ENCODE data around the gene DCUN1D3. TPM values are rescaled to one million over a fixed set of nuclear protein-coding genes. Genes with fewer than 3 reads are reported as not detected.

The DCUN1D3 gene
- total and polyA plus RNA-seq, 9 donors = 2.6 to 18.2 (median 12.2) TPM

GRCh38 chr16:20944861-20945574 is 44.9 kb upstream of the DCUN1D3 start:
- H3K27ac ChIP-seq = no peak overlapping the region
- H3K4me3 ChIP-seq = no peak overlapping the region
- no peaks in the 10 kb centered on the region for H3K4me1 ChIP-seq (ENCODE audit: insufficient read depth)
- H3K27me3 ChIP-seq = no peaks in the 10 kb centered on the region
- 76 to 79% (median 77%) methylated on average over 5 of the region's 5 CpGs for WGBS, 3 donors
- TF ChIP-seq POLR2A (IDR thresholded peaks at IDR 0.05) (no peak), EP300 (IDR thresholded peaks at IDR 0.05) (no peak)
- TF ChIP-seq, protein P1, sequence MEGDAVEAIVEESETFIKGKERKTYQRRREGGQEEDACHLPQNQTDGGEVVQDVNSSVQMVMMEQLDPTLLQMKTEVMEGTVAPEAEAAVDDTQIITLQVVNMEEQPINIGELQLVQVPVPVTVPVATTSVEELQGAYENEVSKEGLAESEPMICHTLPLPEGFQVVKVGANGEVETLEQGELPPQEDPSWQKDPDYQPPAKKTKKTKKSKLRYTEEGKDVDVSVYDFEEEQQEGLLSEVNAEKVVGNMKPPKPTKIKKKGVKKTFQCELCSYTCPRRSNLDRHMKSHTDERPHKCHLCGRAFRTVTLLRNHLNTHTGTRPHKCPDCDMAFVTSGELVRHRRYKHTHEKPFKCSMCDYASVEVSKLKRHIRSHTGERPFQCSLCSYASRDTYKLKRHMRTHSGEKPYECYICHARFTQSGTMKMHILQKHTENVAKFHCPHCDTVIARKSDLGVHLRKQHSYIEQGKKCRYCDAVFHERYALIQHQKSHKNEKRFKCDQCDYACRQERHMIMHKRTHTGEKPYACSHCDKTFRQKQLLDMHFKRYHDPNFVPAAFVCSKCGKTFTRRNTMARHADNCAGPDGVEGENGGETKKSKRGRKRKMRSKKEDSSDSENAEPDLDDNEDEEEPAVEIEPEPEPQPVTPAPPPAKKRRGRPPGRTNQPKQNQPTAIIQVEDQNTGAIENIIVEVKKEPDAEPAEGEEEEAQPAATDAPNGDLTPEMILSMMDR (IDR thresholded peaks at IDR 0.05) = no peak
- DNase-seq = no peak
- intact Hi-C loops (cut with DNase I) = no loop called here
- no peaks in the 10 kb centered on the region for H3K36me3 ChIP-seq
- H3K9me3 ChIP-seq = no peaks in the 10 kb centered on the region

GRCh38 chr16:20942256-20942655 is 42.1 kb upstream of the DCUN1D3 start:
- no peak for DNase-seq
- intact Hi-C loops (cut with DNase I) = no loop called here

DNA sequence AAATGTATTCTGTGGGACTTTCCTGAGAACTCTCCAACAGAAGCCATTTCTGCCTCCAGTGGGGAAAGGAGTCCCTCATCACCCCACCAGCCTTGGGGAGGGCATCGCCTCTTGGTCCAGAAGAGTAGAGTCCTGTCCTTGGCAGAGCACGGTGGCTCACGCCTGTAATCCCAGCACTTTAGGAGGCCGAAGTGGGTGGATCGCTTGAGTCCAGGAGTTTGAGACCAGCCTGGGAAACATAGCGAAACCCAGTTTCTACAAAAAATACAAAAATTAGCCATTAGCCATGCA is 41.4 kb upstream of the DCUN1D3 start:
- H3K4me3 ChIP-seq = no peak overlapping the region

More at GRCh38 chr16:20942256-20942655, 42.1 kb upstream of the DCUN1D3 start:
- TF ChIP-seq POLR2A (IDR thresholded peaks at IDR 0.05) = no peak
- no peak for TF ChIP-seq EP300 (IDR thresholded peaks at IDR 0.05)
- TF ChIP-seq, protein P1 (IDR thresholded peaks at IDR 0.05) = no peak
- no peaks in the 10 kb centered on the region for H3K36me3 ChIP-seq
- H3K27me3 ChIP-seq = no peaks in the 10 kb centered on the region
- H3K9me3 ChIP-seq = no peaks in the 10 kb centered on the region
- no peak overlapping the region for H3K4me3 ChIP-seq
- no peaks in the 10 kb centered on the region for H3K4me1 ChIP-seq (ENCODE audit: insufficient read depth)
- no peak overlapping the region for H3K27ac ChIP-seq
- WGBS, 3 donors = 53 to 70% (median 63%) methylated on average over 4 of the region's 4 CpGs

GRCh38 chr16:20940871-20941635 is 40.9 kb upstream of the DCUN1D3 start:
- no peak for TF ChIP-seq EP300 (IDR thresholded peaks at IDR 0.05)
- TF ChIP-seq, protein P1 (IDR thresholded peaks at IDR 0.05) = no peak
- WGBS, 3 donors = 73 to 83% (median 76%) methylated on average over 6 of the region's 6 CpGs
- no peaks in the 10 kb centered on the region for H3K4me1 ChIP-seq (ENCODE audit: insufficient read depth)
- H3K36me3 ChIP-seq = no peaks in the 10 kb centered on the region
- H3K4me3 ChIP-seq = no peak overlapping the region
- intact Hi-C loops (cut with DNase I) = no loop called here
- no peaks in the 10 kb centered on the region for H3K27me3 ChIP-seq
- H3K9me3 ChIP-seq = no peaks in the 10 kb centered on the region
- DNase-seq = no peak
- H3K27ac ChIP-seq = no peak overlapping the region

More for the DNA sequence above, 41.4 kb upstream of the DCUN1D3 start:
- intact Hi-C loops (cut with DNase I) = no loop called here
- H3K9me3 ChIP-seq = no peaks in the 10 kb centered on the region
- 91 to 99% (median 97%) methylated on average over 6 of the region's 6 CpGs for WGBS, 3 donors
- H3K4me1 ChIP-seq (ENCODE audit: insufficient read depth) = no peaks in the 10 kb centered on the region
- H3K27me3 ChIP-seq = no peaks in the 10 kb centered on the region
- DNase-seq = no peak
- no peaks in the 10 kb centered on the region for H3K36me3 ChIP-seq
- TF ChIP-seq EP300 (IDR thresholded peaks at IDR 0.05) (no peak), POLR2A (IDR thresholded peaks at IDR 0.05) (no peak)
- TF ChIP-seq, protein P1 (IDR thresholded peaks at IDR 0.05) = no peak
- H3K27ac ChIP-seq = no peak overlapping the region
